NCI-H1105 (cell line): Measurements from ENCODE around the gene EGLN1.

Experiments used
- DNase-seq: peaks from one replicate; lab custom pipeline; 2025; lab: John Stamatoyannopoulos, UW

Gene EGLN1

DNA sequence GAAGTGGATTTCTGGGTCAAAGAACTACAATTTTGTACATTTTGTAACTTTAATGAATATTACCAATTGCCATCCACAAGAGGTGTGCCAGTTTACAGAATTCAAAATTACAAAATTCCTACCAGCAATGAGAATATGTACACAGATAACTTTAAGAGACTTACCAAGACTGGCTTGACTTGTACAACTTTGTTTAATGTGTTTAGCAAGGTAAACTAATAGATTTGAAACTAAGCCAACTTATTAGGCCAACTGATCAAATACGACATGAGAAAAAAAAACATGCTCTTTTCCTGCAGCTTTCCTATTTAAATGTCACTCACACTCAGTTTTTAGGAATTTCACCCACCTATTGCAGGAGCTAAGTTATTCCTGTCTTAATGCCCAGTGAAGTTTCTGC, 95.8 kb downstream of the EGLN1 start:
- no peak for DNase-seq

DNA sequence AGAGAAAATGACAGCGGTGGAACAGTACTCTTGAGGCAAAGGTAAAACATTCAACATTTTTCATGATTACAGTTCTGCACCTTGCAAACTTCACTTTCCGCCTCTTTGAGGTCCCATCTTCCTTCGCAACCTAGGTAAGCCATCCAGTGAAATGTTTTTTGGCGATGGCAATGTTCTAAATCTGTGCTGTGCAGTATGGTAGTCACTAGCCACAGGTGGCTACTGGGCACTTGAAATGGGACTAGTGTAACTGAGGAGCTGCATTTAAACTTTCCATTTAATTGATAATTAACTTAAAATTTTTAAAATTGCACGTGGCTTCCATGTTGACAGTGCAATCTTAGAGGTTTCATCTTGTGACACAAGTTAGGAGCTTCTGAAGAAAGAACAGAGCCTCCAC, 97.4 kb downstream of the EGLN1 start:
- no peak for DNase-seq

DNA sequence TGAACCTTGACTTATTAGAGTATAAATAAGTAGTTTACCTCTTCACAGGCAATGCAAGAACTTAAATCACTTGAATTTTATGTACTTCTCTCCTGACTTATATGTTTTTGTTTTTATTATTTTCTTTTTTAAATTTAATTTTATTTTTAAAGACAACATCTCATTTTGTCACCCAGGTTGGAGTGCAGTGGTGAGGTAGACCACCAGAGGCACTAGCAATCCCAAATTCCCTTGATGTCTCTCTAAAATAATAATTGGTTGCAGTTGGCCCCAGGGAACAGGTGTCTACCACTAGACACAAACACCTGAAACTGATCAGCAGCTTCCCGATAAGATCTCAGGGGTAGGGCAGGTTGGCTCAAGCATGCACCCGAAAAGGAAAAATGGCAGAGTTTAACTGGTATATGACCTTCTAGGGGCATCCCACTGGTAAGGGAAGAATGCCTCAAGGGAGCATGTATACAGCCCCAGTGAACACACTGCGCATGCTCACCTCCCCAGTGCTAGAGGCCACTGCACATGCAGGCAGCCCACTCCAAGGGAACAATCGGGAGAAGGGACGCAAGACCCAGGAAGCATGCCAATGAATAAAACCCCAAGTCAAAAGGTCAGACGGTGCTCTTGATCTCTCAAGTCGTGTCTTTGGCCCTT, 99.1 kb downstream of the EGLN1 start:
- DNase-seq, result no peak

DNA sequence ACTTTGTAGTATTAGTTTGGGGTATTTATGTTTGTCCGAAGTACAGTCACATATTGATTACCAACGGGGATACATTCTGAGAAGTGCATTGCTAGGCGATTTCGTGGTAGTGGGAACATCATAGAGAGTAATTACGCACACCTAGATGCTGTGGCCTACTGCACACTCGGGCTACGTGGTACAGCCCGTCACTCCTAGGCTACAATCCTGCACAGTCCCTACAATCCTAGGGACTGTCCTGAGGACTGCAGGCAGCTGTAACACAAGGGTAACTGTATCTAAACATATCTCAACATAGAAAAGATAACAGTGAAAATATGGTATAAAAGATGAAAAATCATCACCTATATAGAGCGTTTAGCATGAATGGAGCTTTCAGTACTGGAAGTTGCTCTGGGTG, 103.0 kb downstream of the EGLN1 start:
- no peak for DNase-seq

DNA sequence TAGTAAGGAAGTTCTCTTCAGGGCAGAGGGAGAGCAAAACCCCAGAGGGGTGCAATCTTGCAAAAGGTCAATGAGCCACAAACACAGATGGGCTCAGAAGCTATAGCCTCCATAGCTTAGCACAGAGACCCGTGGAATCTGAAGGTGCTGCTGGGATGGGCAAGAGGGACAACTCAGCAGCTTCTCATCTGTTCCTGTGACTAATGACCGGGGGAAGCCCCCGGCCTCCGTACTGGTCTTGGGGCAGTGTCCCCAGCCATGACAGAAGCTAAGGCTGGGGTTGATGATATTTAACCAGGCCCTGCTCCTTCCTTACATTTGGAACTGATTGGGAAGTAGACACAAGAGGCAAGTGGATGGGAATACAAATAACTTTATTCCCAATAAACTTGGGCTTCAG, 103.5 kb downstream of the EGLN1 start:
- DNase-seq, result no peak

DNA sequence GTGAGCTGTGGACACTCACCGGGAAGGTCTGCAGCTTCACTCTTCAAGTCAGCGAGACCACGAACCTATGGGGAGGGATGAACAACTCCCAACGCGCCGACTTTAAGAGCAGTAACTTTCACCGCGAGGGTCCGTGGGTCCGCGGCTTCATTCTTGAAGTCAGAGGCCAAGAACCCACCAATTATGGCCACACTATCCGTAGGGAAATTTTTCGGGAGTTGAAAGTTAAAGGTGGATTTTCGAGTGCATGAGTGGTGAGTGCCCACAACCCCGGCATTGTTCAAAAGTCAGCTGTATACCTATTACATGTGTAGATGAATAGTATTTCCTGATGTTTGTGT, 104.1 kb downstream of the EGLN1 start:
- DNase-seq, result no peak

DNA sequence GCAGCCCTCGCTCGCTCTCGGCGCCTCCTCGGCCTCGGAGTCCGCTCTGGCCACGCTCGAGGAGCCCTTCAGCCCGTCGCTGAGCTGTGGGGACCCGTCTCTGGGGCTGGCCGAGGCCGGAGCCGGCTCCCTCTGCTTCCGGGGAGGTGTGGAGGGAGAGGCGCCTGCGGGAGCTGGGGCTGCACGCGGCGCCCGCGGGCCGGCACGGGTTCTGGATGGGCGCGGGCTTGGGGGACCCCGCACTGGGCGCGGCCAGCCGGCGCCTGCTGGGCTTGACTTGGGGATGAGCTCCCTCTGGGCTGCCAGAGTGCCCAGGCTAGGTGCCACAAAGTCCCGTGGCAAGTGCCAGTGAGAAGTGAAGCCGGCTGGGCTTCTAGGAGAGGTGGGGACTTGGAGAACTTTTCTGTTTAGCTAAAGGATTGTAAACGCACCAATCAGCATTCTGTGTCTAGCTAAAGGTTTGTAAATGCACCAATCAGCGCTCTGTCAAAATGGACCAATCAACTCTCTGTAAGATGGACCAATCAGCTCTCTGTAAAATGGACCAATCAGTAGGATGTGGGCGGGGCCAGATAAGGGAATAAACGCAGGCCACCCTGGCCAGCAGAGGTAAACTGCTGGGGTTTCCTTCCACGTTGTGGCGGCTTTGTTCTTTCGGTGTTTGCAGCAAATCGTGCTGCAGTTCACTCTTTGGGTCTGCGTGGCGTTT, 104.6 kb downstream of the EGLN1 start:
- no peak for DNase-seq

DNA sequence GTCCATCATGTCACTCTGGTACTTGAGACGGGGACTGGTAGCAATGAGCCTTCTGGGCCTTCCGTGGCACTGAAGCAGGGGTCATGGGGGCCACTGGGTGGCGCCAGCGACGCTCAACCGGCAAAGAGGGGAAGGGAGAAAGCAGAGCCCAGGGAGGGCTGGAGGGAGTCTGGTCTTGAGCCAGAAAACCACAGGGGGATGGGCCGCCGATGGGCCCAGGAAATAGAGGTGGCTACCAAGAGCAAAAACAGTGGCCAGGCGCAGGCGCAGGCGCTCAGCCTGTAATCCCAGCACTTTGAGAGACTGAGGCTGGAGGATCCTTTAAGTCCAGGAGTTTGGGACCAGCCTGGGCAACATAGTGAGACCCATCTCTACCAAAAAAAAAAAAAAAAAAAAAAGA, 106.2 kb downstream of the EGLN1 start:
- DNase-seq, result no peak
